ENCODE measurements around the gene TOX4.

The TOX4 gene

GRCh38 chr14:21514341-21514740 lies 37.3 kb downstream of the TOX4 start:
- TF ChIP-seq CEBPB (IDR thresholded peaks at IDR 0.05) = no peak
- no peak for TF ChIP-seq RAD21 (IDR thresholded peaks at IDR 0.05; ENCODE audit: low read depth)
- no peak for TF ChIP-seq CREB1 (IDR thresholded peaks at IDR 0.05; ENCODE audit: low read depth)
- no peak for TF ChIP-seq USF1 (IDR thresholded peaks at IDR 0.05)
- TF ChIP-seq ZBTB7A (IDR thresholded peaks at IDR 0.05; ENCODE audit: low read depth) = no peak
- no peak for TF ChIP-seq TEAD4 (IDR thresholded peaks at IDR 0.05)
- TF ChIP-seq REST (IDR thresholded peaks at IDR 0.05; ENCODE audit: low read depth) = no peak
- TF ChIP-seq YY1 (IDR thresholded peaks at IDR 0.05; ENCODE audit: low read depth) = no peak
- TF ChIP-seq EP300 (IDR thresholded peaks at IDR 0.05; ENCODE audit: borderline replicate concordance) = no peak
- no peak for TF ChIP-seq TAF1 (IDR thresholded peaks at IDR 0.05; ENCODE audit: low read depth)
- TF ChIP-seq NFIC (IDR thresholded peaks at IDR 0.05) = no peak
- no peak for TF ChIP-seq EGR1 (IDR thresholded peaks at IDR 0.05)
- TF ChIP-seq FOXM1 (IDR thresholded peaks at IDR 0.05; ENCODE audit: borderline replicate concordance, low read depth) = no peak
- TF ChIP-seq MAX (IDR thresholded peaks at IDR 0.05) = no peak
- TF ChIP-seq TCF12 (IDR thresholded peaks at IDR 0.05; ENCODE audit: low read depth) = no peak

GRCh38 chr14:21518725-21519124 lies 41.7 kb downstream of the TOX4 start:
- no peak for TF ChIP-seq CREB1 (IDR thresholded peaks at IDR 0.05; ENCODE audit: low read depth)

GRCh38 chr14:21520767-21521166 lies 43.8 kb downstream of the TOX4 start:
- TF ChIP-seq NFIC (IDR thresholded peaks at IDR 0.05) = no peak
- TF ChIP-seq FOXM1 (IDR thresholded peaks at IDR 0.05; ENCODE audit: borderline replicate concordance, low read depth) = no peak
- TF ChIP-seq CREB1 (IDR thresholded peaks at IDR 0.05; ENCODE audit: low read depth) = no peak
- TF ChIP-seq EP300 (IDR thresholded peaks at IDR 0.05; ENCODE audit: borderline replicate concordance) = no peak
- TF ChIP-seq MAX (IDR thresholded peaks at IDR 0.05) = no peak
- TF ChIP-seq ZBTB7A (IDR thresholded peaks at IDR 0.05; ENCODE audit: low read depth) = no peak
- TF ChIP-seq USF1 (IDR thresholded peaks at IDR 0.05) = no peak
- no peak for TF ChIP-seq RAD21 (IDR thresholded peaks at IDR 0.05; ENCODE audit: low read depth)
- TF ChIP-seq CEBPB (IDR thresholded peaks at IDR 0.05) = no peak
- no peak for TF ChIP-seq TAF1 (IDR thresholded peaks at IDR 0.05; ENCODE audit: low read depth)
- no peak for TF ChIP-seq YY1 (IDR thresholded peaks at IDR 0.05; ENCODE audit: low read depth)
- no peak for TF ChIP-seq TCF12 (IDR thresholded peaks at IDR 0.05; ENCODE audit: low read depth)

- TF ChIP-seq TEAD4 (IDR thresholded peaks at IDR 0.05) (no peak), EP300 (IDR thresholded peaks at IDR 0.05; ENCODE audit: borderline replicate concordance) (no peak), MAX (IDR thresholded peaks at IDR 0.05) (no peak), CREB1 (IDR thresholded peaks at IDR 0.05; ENCODE audit: low read depth) (no peak), FOXM1 (IDR thresholded peaks at IDR 0.05; ENCODE audit: borderline replicate concordance, low read depth) (no peak), EGR1 (IDR thresholded peaks at IDR 0.05) (no peak), ZBTB7A (IDR thresholded peaks at IDR 0.05; ENCODE audit: low read depth) (no peak), TCF12 (IDR thresholded peaks at IDR 0.05; ENCODE audit: low read depth) (no peak), CEBPB (IDR thresholded peaks at IDR 0.05) (no peak), NFIC (IDR thresholded peaks at IDR 0.05) (no peak), TAF1 (IDR thresholded peaks at IDR 0.05; ENCODE audit: low read depth) (no peak), REST (IDR thresholded peaks at IDR 0.05; ENCODE audit: low read depth) (no peak), YY1 (IDR thresholded peaks at IDR 0.05; ENCODE audit: low read depth) (no peak), RAD21 (IDR thresholded peaks at IDR 0.05; ENCODE audit: low read depth) (no peak), USF1 (IDR thresholded peaks at IDR 0.05) (no peak)
Observed at GRCh38 chr14:21521501-21521900, 44.5 kb downstream of the TOX4 start.

GRCh38 chr14:21523203-21523602 lies 46.2 kb downstream of the TOX4 start:
- no peak for TF ChIP-seq RAD21 (IDR thresholded peaks at IDR 0.05; ENCODE audit: low read depth)
- no peak for TF ChIP-seq REST (IDR thresholded peaks at IDR 0.05; ENCODE audit: low read depth)
- TF ChIP-seq TCF12 (IDR thresholded peaks at IDR 0.05; ENCODE audit: low read depth) = no peak
- TF ChIP-seq EP300 (IDR thresholded peaks at IDR 0.05; ENCODE audit: borderline replicate concordance) = no peak
- TF ChIP-seq TEAD4 (IDR thresholded peaks at IDR 0.05) = no peak
- no peak for TF ChIP-seq FOXM1 (IDR thresholded peaks at IDR 0.05; ENCODE audit: borderline replicate concordance, low read depth)
- TF ChIP-seq TAF1 (IDR thresholded peaks at IDR 0.05; ENCODE audit: low read depth) = no peak
- TF ChIP-seq CREB1 (IDR thresholded peaks at IDR 0.05; ENCODE audit: low read depth) = no peak
- TF ChIP-seq MAX (IDR thresholded peaks at IDR 0.05) = no peak
- no peak for TF ChIP-seq ZBTB7A (IDR thresholded peaks at IDR 0.05; ENCODE audit: low read depth)
- TF ChIP-seq USF1 (IDR thresholded peaks at IDR 0.05) = no peak
- TF ChIP-seq EGR1 (IDR thresholded peaks at IDR 0.05) = no peak
- no peak for TF ChIP-seq CEBPB (IDR thresholded peaks at IDR 0.05)
- TF ChIP-seq YY1 (IDR thresholded peaks at IDR 0.05; ENCODE audit: low read depth) = no peak
- no peak for TF ChIP-seq NFIC (IDR thresholded peaks at IDR 0.05)

Measured in Ishikawa (cell line).